Kidney (tissue), 14 donors: ENCODE data around the gene TNNC1. TPM values are rescaled to one million over a fixed set of nuclear protein-coding genes. Genes with fewer than 3 reads are reported as not detected.

ENCODE experiments used
- DNase-seq, 5 donors: peaks; one replicate each; pipeline ENCODE4 v3.0.0-alpha.2; 2013 to 2020
- FAIRE-seq: peaks from 2 replicates; lab custom pipeline; 2012; peaks lifted over from hg19 to GRCh38; lab: Jason Lieb, UNC
- H3K27ac ChIP-seq, 2 donors: one replicate each; pipeline ENCODE4 v1.7.0; 2013; ENCODE audit warnings: low read depth in 2 of 2, low read length in 2 of 2, inconsistent platforms in 1 of 2
- H3K27me3 ChIP-seq: one replicate; pipeline ENCODE4 v1.7.1; 2013; ENCODE audit warnings: low read length, inconsistent platforms; ENCODE audit not compliant: control insufficient read depth, insufficient read depth
- H3K36me3 ChIP-seq, 3 donors: one replicate each; pipeline versions ENCODE4 v1.7.0 to v1.7.1; 2013; ENCODE audit warnings: low read length in 3 of 3, control low read depth in 1 of 3, inconsistent platforms in 1 of 3; ENCODE audit not compliant: insufficient read depth in 3 of 3, control insufficient read depth in 2 of 3
- H3K4me1 ChIP-seq, 3 donors: one replicate each; pipeline versions ENCODE4 v1.7.0 to v1.7.1; 2013; ENCODE audit warnings: low read length in 3 of 3, inconsistent platforms in 1 of 3, low read depth in 1 of 3; ENCODE audit not compliant: control insufficient read depth in 2 of 3, insufficient read depth in 2 of 3
- H3K4me3 ChIP-seq, 3 donors: one replicate each; pipeline versions ENCODE4 v1.7.0 to v1.8.1; 2013; ENCODE audit warnings: low read length in 3 of 3, control low read depth in 1 of 3, inconsistent platforms in 1 of 3
- H3K9ac ChIP-seq, 3 donors: one replicate each; pipeline versions ENCODE4 v1.7.0 to v1.7.1; 2013; ENCODE audit warnings: low read length in 3 of 3, control low read depth in 1 of 3, inconsistent platforms in 1 of 3
- H3K9me3 ChIP-seq, 3 donors: one replicate each; pipeline versions ENCODE4 v1.7.0 to v1.7.1; 2013; ENCODE audit warnings: low read length in 3 of 3, control low read depth in 1 of 3, inconsistent platforms in 1 of 3; ENCODE audit not compliant: control insufficient read depth in 2 of 3, insufficient read depth in 1 of 3
- intact Hi-C: fragments of 100-400 bp; cut with DNase I; formaldehyde crosslinking; loops from one replicate; pipeline ENCODE4 v1.11.1; 2022
- polyA plus RNA-seq: library from polyadenylated mRNA; stranded (reverse); fragments of 350-450 nt; fragmentation: Illumina TruSeq; extraction: RNeasy Lipid Tissue Mini Kit (QIAGEN cat#74804); gene quantifications from one replicate; pipeline ENCODE4 v1.2.3, GENCODE V29; 2014; ENCODE audit warnings: low read depth, low replicate concordance; ENCODE audit not compliant: insufficient read depth
- total RNA-seq: library from RNA; stranded (reverse); fragmentation: NEBNext Ultra II Directional; extraction: Animal tissue kit (Norgen Biotek cat#: 25700); gene quantifications from one replicate; pipeline ENCODE4 v1.2.1, GENCODE V29; 2021
- TF ChIP-seq, protein P1 (sequence below): IDR thresholded peaks from 3 replicates; pipeline ENCODE4 v1.5.1; 2012; ENCODE audit warnings: mild to moderate bottlenecking, moderate library complexity, borderline replicate concordance; ENCODE audit not compliant: insufficient read depth; ENCODE audit errors: extremely low read depth
- donor health status: control.
- donor health status: control.
- donor health status: control.
- donor health status: control.
- donor health status: control.
- donor health status: DM: yes; HTN: yes; CAD: no.
- donor health status: Normal renal cell carcinoma (clear cell type).

Gene TNNC1
- total and polyA plus RNA-seq, 2 donors from 2014 or later = 2.2 to 86.6 TPM

DNA sequence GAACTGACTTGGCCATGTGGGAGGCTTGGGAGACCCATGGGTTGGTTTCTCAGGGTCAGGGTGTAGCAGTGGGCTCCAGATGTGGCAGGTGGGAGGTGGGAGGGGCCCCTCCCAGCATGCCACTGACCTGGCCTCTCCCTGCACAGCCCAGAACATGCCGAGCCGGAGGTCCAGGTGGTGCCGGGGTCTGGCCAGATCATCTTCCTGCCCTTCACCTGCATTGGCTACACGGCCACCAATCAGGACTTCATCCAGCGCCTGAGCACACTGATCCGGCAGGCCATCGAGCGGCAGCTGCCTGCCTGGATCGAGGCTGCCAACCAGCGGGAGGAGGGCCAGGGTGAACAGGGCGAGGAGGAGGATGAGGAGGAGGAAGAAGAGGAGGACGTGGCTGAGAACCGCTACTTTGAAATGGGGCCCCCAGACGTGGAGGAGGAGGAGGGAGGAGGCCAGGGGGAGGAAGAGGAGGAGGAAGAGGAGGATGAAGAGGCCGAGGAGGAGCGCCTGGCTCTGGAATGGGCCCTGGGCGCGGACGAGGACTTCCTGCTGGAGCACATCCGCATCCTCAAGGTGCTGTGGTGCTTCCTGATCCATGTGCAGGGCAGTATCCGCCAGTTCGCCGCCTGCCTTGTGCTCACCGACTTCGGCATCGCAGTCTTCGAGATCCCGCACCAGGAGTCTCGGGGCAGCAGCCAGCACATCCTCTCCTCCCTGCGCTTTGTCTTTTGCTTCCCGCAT, 33.4 kb upstream of the TNNC1 start:
- DNase-seq = no peak
- no peak overlapping the region for H3K27ac ChIP-seq
- H3K36me3 ChIP-seq = peaks cover 0 to 58% (median 23%) of the 10 kb centered on the region in 3 donors
- H3K9me3 ChIP-seq = no peaks in the 10 kb centered on the region
- no peak overlapping the region for H3K9ac ChIP-seq
- H3K4me1 ChIP-seq = peaks cover 0 to 18% (median 0%) of the 10 kb centered on the region in 3 donors
- FAIRE-seq = no peak
- TF ChIP-seq, protein P1, sequence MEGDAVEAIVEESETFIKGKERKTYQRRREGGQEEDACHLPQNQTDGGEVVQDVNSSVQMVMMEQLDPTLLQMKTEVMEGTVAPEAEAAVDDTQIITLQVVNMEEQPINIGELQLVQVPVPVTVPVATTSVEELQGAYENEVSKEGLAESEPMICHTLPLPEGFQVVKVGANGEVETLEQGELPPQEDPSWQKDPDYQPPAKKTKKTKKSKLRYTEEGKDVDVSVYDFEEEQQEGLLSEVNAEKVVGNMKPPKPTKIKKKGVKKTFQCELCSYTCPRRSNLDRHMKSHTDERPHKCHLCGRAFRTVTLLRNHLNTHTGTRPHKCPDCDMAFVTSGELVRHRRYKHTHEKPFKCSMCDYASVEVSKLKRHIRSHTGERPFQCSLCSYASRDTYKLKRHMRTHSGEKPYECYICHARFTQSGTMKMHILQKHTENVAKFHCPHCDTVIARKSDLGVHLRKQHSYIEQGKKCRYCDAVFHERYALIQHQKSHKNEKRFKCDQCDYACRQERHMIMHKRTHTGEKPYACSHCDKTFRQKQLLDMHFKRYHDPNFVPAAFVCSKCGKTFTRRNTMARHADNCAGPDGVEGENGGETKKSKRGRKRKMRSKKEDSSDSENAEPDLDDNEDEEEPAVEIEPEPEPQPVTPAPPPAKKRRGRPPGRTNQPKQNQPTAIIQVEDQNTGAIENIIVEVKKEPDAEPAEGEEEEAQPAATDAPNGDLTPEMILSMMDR = no peak
- no peak overlapping the region for H3K4me3 ChIP-seq
- intact Hi-C loops = no loop called here
- no peaks in the 10 kb centered on the region for H3K27me3 ChIP-seq

DNA sequence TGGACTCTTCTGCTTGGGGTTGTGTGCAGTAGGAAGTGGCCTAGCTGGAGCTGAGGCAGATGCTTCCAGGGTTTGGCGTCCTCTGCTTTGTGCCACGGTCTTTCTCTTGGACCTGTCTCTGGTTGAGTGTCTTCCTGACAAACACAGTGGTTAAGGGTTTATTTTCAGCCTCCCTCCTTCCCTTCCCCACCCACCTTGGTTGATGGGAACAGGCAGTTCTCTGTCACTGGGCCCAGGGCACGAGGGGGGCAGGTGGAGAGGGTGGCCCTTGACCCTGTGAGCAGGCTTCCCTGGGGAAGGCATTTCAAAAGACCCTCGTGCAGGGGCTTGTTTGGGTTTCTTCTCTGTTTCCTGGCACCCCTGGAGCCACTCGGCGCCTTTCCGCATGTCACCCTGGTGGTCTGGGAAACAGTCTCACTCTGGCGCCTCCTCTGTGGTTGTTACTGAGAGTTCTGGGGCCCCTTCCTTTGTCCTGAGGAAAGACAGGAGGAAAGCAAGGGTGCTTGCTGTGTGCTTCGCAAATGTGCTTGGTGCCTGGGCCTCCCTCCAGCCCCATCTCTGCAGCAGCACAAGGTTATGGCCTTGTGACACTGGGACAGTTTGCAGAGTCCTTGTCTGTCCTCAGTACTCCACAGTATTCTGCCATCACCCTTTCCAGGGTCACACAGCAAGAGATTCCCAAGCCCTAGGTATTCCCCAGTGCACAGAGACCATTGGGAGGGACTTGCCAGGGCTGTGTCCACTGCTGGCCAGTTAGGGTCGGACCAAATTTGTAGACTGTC, 31.0 kb upstream of the TNNC1 start:
- Histone ChIP-seq H3K27me3 (no peaks in the 10 kb centered on the region), H3K4me1 (peaks cover 0 to 2% (median 0%) of the 10 kb centered on the region in 3 donors), H3K27ac (no peak overlapping the region), H3K4me3 (no peak overlapping the region), H3K9ac (no peak overlapping the region), H3K9me3 (no peaks in the 10 kb centered on the region), H3K36me3 (peaks cover 0 to 55% (median 19%) of the 10 kb centered on the region in 3 donors)
- TF ChIP-seq, protein P1 = no peak
- intact Hi-C loops = no loop called here
- no peak for FAIRE-seq
- DNase-seq = no peak

DNA sequence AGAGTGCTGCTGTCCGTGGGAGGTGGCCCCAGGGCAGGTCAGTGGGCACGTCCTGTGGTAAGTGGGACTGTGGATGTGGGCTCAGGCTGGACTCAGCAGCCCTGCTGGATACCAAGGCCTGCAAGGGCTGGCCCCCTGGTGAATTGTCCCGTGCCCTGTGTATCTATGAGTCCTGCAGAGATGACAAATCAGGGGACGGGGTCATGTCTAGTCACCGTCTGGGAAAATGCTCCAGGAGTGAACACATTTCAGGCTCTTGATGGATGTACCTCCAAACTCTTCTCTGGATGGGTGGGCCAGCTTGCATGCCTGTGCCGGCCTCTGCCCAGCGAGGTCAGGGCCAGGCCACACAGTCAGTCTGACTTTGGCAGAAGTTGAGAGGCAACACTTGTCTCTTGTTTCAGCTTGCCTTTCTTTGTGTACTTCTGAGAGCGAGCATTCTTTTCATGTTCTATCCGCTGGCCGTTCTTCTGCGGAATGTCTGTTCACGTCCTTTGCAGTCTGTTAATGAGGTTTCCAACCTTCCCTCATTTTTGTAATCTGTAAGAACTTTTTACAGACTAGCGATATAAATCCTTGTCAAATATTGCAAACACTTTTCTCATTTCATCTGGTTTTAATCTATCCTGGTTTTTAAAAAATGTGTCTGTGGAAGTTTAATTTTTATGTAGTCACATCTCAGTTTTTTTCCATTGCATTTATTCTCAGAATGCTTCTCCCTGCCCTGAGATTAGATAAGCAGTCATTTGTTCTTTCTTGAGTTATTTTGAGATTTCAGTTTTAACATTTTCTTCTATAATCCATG, 29.9 kb upstream of the TNNC1 start:
- H3K27ac ChIP-seq = no peak overlapping the region
- peaks cover 2 to 56% (median 19%) of the 10 kb centered on the region in 3 donors for H3K36me3 ChIP-seq
- TF ChIP-seq, protein P1 = no peak
- H3K4me1 ChIP-seq = no peaks in the 10 kb centered on the region
- no peak overlapping the region for H3K4me3 ChIP-seq
- no peaks in the 10 kb centered on the region for H3K9me3 ChIP-seq
- no peak overlapping the region for H3K9ac ChIP-seq
- intact Hi-C loops = no loop called here
- DNase-seq (peak in 3 of 5 donors; percentile 56 to 65 (median 61)), FAIRE-seq (no peak)
- no peaks in the 10 kb centered on the region for H3K27me3 ChIP-seq
